ENCODE data around the gene SNAI3. TPM values are rescaled to one million over a fixed set of nuclear protein-coding genes. Genes with fewer than 3 reads are reported as not detected.

Gene SNAI3
- total RNA-seq, 2 donors from 2014 or later = 0.77 to 2.1 TPM

- no peak for TF ChIP-seq CTCF (conservative IDR thresholded peaks at IDR 0.05)
- no peaks in the 10 kb centered on the region for H3K9me3 Mint-ChIP-seq
- no peaks in the 10 kb centered on the region for H3K36me3 Mint-ChIP-seq (ENCODE audit: low read depth)
- no peaks in the 10 kb centered on the region for H3K27me3 ChIP-seq (ENCODE audit: control insufficient read depth, insufficient read depth, low read length, poor library complexity, severe bottlenecking)
- H3K4me1 ChIP-seq (ENCODE audit: control insufficient read depth, insufficient read depth, low read length) = peaks cover 6% of the 10 kb centered on the region
- peak overlapping the region; percentile 86 for H3K4me3 ChIP-seq (ENCODE audit: low read length)
- peak overlapping the region; percentile 76 for H3K4me3 Mint-ChIP-seq
- peak overlapping the region; percentile 86 for H3K27ac Mint-ChIP-seq
- no peak overlapping the region for H3K27ac ChIP-seq (ENCODE audit: low read depth, low read length)
- no peak for DNase-seq
- no peaks in the 10 kb centered on the region for H3K9me3 ChIP-seq (ENCODE audit: control insufficient read depth, low read length)
- H3K36me3 ChIP-seq (ENCODE audit: control insufficient read depth, insufficient read depth, low read length) = no peaks in the 10 kb centered on the region
- peak overlapping the region; percentile 62 for H3K9ac ChIP-seq (ENCODE audit: extremely low read depth, low read length, poor library complexity, severe bottlenecking)
- peaks cover 13% of the 10 kb centered on the region for H3K4me1 Mint-ChIP-seq
- H3K27me3 Mint-ChIP-seq (ENCODE audit: insufficient read depth) = no peaks in the 10 kb centered on the region
- 47 to 62% methylated on average over 7 to 9 of the region's 9 CpGs for WGBS, 2 experiments (ENCODE audit: insufficient coverage in 1 of 2, insufficient read length in 1 of 2)
These were observed 18.9 kb upstream of the SNAI3 start for GRCh38 chr16:88705076-88705684.

GRCh38 chr16:88703486-88704309, 17.4 kb upstream of the SNAI3 start:
- peak overlapping the region; percentile 76 for H3K4me3 Mint-ChIP-seq
- H3K27me3 Mint-ChIP-seq (ENCODE audit: insufficient read depth) = no peaks in the 10 kb centered on the region
- 90 to 92% methylated on average over 21 to 26 of the region's 26 CpGs for WGBS, 2 experiments (ENCODE audit: insufficient coverage in 1 of 2, insufficient read length in 1 of 2)
- H3K27ac Mint-ChIP-seq = no peak overlapping the region
- Histone ChIP-seq H3K4me3 (ENCODE audit: low read length) (no peak overlapping the region), H3K9me3 (ENCODE audit: control insufficient read depth, low read length) (no peaks in the 10 kb centered on the region), H3K27me3 (ENCODE audit: control insufficient read depth, insufficient read depth, low read length, poor library complexity, severe bottlenecking) (no peaks in the 10 kb centered on the region), H3K4me1 (ENCODE audit: control insufficient read depth, insufficient read depth, low read length) (peaks cover 6% of the 10 kb centered on the region), H3K9ac (ENCODE audit: extremely low read depth, low read length, poor library complexity, severe bottlenecking) (no peak overlapping the region), H3K27ac (ENCODE audit: low read depth, low read length) (no peak overlapping the region), H3K36me3 (ENCODE audit: control insufficient read depth, insufficient read depth, low read length) (no peaks in the 10 kb centered on the region)
- TF ChIP-seq CTCF (conservative IDR thresholded peaks at IDR 0.05) = no peak
- peaks cover 13% of the 10 kb centered on the region for H3K4me1 Mint-ChIP-seq
- no peaks in the 10 kb centered on the region for H3K36me3 Mint-ChIP-seq (ENCODE audit: low read depth)
- no peaks in the 10 kb centered on the region for H3K9me3 Mint-ChIP-seq
- DNase-seq = no peak

- DNase-seq = no peak
- Mint-ChIP-seq H3K4me3 (no peak overlapping the region), H3K36me3 (ENCODE audit: low read depth) (peaks cover 9% of the 10 kb centered on the region), H3K27ac (no peak overlapping the region), H3K4me1 (peaks cover 12% of the 10 kb centered on the region), H3K27me3 (ENCODE audit: insufficient read depth) (no peaks in the 10 kb centered on the region), H3K9me3 (no peaks in the 10 kb centered on the region)
- no peak for TF ChIP-seq CTCF (conservative IDR thresholded peaks at IDR 0.05)
- Histone ChIP-seq H3K4me3 (ENCODE audit: low read length) (no peak overlapping the region), H3K27ac (ENCODE audit: low read depth, low read length) (no peak overlapping the region), H3K4me1 (ENCODE audit: control insufficient read depth, insufficient read depth, low read length) (peaks cover 6% of the 10 kb centered on the region), H3K27me3 (ENCODE audit: control insufficient read depth, insufficient read depth, low read length, poor library complexity, severe bottlenecking) (no peaks in the 10 kb centered on the region), H3K9ac (ENCODE audit: extremely low read depth, low read length, poor library complexity, severe bottlenecking) (no peak overlapping the region), H3K9me3 (ENCODE audit: control insufficient read depth, low read length) (no peaks in the 10 kb centered on the region), H3K36me3 (ENCODE audit: control insufficient read depth, insufficient read depth, low read length) (no peaks in the 10 kb centered on the region)
- WGBS, 2 experiments (ENCODE audit: insufficient coverage in 1 of 2, insufficient read length in 1 of 2) = 94% methylated on average over 21 to 31 of the region's 31 CpGs
These were observed 16.3 kb upstream of the SNAI3 start for GRCh38 chr16:88702371-88703210.
